Left colon (tissue), 2 donors: ENCODE data around the gene NSUN2. TPM values are rescaled to one million over a fixed set of nuclear protein-coding genes. Genes with fewer than 3 reads are reported as not detected.
A peak's percentile ranks its signal among the peaks of the same experiment; 100 is the strongest.
"Not testable (repeated sequence)": the region's sequence is repeated elsewhere in the genome, so short reads cannot be mapped to it uniquely, and the experiment has no call there.

Experiments used
- ATAC-seq: fragments of 200-7000 bp; cut with Tn5 transposase; one replicate; pipeline ENCODE4 v1.9.1; 2020; ENCODE audit warnings: mild to moderate bottlenecking, moderate library complexity
- DNase-seq, 2 donors: peaks; one replicate each; pipeline ENCODE4 v3.0.0-alpha.2; 2020
- intact Hi-C, 2 donors: fragments of 100-400 bp; cut with DNase I in 1 of 2; cut with micrococcal nuclease in 1 of 2; formaldehyde crosslinking; loops; one replicate each; pipeline versions ENCODE4 v1.11.2 to v1.14.0; 2022; cut with DNase I, micrococcal nuclease
- long read RNA-seq: library from polyadenylated mRNA; unstranded; transcript quantifications from one replicate; pipeline ENCODE4 v2.0.0, GENCODE V29; 2021
- total RNA-seq, 2 donors: library from RNA; stranded (reverse); fragmentation: NEBNext Ultra II Directional; extraction: Animal tissue kit (Norgen Biotek cat#: 25700); gene quantifications; one replicate each; pipeline ENCODE4 v1.2.1, GENCODE V29; 2021
- donor health status: DM: no; HTN: no; CAD: no.
- donor health status: DM: yes; HTN: yes; CAD: no.

NSUN2 gene
- 10 to 100 TPM; 49.2 to 56.7 TPM for total RNA-seq
- long read RNA-seq, transcript NSUN2-206 (18 exons, 2,619 nt): minor isoform, 14 of 141 reads
- long read RNA-seq, transcript NSUN2-201 (19 exons, 3,303 nt): major isoform, 105 of 141 reads
- long read RNA-seq, partial matches to known transcripts: 11 of 141 reads
- long read RNA-seq, other reads (novel, unspliced or antisense): 11 of 141 reads

DNA sequence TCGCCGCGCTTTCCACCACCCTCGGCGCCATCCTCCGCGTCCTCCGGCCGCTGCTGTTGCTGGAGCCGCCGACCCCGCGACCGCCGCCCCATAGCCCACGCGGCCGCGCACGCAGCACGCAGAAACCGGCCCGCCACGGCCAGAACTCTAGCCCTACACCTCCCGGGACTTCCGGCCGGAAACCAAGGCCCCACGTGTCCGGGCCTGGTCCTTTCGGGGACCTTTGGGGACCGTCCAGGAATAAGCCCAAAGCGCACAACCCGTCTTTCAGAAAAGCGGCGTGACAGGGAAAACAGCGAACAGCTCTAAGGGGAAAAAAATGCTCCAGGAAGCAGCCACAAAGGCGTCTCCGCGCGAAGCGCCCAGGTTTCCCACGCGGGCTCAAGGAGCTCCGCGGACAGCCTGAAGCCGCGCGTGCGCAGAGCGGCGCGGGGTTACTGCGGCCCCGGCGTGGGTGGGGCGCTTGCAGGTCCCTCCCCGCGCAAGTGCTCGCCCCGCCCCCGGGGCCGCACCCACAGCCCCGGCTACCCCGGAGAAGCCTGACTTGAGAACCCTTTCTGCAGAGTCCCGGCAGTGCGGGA is at the start of gene NSUN2, which contains the start of gene SRD5A1:
Gene NSUN2, minus strand, starts transcription at position 157 of the 581 bp plus-strand sequence. Its CDS starts 65 bp downstream, at position 92.
Gene SRD5A1, plus strand, starts transcription at position 553 of the 581 bp plus-strand sequence. CDS start 137 bp downstream, outside the sequence.
- intact Hi-C loops: loop anchor here in 1 of 2 donors (10.0 kb wide), 1 partner anchor 72 kb away; no protein-coding TSS in a partner anchor
- peak; percentile 95 for ATAC-seq
- peak; percentile 91 to 93 for DNase-seq

DNA sequence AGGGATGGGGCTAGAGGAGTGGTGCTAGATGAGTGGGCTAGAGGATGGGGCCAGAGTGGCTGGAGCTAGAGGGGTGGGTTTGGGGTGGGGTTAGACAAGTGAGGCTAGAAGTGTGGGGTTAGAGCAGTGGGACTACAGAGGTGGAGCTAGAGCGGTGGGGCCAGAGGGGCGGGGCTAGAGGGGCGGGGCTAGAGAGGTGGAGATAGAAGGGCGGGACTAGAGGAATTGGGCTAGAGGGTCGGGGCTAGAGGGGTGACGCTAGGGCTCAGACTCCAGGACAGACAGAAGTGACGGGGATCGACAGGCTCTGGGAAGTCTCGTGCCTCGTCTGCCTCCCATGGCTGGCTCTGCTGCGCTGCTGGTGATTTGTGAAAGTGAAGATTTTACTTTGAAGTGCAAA is 49.4 kb upstream of the NSUN2 start:
- ATAC-seq: no peak
- intact Hi-C loops: no loop called here
- no peak for DNase-seq

DNA sequence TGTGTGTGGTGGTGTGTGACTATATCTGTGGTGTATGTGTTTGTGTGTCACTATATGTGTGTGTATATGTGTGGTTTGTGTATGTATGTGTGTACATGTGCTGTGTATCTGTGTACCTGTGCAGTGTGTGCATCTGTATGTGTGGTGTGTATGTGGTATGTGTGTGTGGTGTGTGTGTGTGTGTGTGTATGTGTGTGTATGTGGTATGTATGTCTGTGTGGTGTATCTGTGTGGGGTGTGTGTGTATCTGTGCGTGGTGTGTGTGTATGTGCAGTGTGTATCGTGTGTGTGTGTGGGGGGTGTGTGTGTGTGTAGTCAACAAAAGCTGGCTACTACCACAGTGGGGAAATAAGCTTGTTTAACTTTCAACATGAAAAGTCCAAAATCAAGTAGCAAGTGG is 48.8 kb upstream of the NSUN2 start:
- intact Hi-C loops: no loop called here
- DNase-seq (no peak), ATAC-seq (no peak)

DNA sequence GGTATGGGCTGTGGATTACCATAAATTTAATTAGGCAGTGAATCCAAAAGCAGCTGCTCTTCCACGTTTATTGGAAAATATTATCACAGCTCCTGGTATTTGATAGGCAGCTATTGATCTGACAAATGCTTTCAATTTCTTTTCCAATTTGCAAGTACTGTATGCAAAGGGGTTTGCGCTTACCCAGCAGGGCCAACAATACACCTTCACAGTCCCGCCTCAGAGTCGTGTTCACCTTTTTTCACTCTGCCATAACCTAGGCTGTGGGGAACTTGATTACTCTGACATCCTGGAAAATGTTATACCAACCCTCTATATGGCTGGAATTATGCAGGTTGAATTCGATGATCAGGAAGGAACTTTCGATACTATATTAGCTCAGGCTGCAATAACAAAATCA is 48.1 kb upstream of the NSUN2 start:
- ATAC-seq (no peak), DNase-seq (no peak)
- intact Hi-C loops: no loop called here

DNA sequence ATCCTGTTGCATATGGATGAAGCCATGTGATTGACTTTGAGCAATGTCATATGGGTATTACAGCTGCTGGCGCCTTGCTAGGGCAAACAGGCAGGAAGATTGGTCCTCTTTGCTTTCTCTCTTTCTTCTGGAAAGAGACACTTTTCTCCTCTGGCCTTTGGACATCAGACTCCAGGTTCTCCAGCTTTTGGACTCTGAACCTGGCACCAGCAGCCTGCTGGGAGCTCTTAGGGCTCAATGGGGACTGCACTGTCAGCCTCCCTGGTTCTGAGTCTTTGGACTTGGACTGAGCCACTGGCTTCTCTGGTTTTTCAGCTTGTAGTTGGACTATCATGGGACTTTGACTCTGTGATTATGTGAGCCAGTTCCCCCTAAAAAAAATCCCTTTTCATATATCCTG is 45.5 kb upstream of the NSUN2 start:
- no peak for ATAC-seq
- DNase-seq: no peak
- intact Hi-C loops: no loop called here

DNA sequence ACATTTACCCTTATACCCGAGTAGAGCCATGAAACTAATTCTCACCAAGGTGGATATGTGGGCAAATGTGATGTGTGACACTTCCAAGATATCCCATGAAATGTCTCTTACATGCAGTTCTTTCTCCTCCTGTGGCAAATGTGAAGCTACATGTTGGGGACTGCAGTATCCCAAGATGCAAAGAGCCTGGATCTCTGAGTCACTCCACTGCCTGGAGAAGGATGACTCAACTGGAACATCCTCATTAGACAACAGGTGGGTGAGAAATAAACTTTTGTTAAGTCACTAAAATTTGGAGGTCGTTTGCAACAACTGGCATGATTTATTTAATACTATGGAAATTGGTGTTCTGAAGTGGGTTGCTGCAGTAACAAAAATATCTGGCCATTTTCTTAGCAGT is 43.9 kb upstream of the NSUN2 start:
- ATAC-seq: no peak
- no peak for DNase-seq
- intact Hi-C loops: no loop called here

DNA sequence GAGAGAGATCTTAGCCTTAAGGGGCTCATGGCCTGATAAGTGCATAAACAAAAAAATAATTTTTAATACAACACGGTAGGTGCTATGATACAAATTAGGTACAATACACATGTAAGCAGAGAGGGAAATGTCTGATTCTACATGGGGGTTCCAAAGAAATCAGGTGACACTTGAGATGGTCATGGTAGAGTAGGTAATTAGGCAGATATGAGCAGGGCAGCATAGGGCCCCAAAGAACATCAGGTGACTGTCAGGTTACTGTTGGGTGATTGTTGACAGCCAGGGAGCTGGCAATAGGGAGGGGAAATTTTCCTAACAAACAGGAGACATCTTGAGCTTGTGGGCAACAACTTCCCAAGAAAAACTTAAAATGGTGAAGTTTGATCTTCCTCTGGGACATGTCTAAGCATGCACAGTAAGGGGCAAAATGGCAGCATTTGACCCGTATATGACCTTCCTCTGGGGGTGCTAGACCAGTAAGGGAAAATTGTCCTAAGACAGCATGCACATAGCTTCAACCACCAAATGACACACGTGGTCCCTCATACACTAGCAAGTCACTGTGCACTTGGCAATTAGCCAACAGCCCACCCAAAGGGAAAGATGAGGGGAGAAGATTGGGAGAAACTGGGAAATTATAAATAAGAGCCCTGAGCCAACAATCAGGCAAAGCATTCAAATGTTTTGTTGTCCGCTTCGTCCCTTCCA is 43.1 kb upstream of the NSUN2 start:
- DNase-seq (no peak), ATAC-seq (no peak)
- intact Hi-C loops: no loop called here

DNA sequence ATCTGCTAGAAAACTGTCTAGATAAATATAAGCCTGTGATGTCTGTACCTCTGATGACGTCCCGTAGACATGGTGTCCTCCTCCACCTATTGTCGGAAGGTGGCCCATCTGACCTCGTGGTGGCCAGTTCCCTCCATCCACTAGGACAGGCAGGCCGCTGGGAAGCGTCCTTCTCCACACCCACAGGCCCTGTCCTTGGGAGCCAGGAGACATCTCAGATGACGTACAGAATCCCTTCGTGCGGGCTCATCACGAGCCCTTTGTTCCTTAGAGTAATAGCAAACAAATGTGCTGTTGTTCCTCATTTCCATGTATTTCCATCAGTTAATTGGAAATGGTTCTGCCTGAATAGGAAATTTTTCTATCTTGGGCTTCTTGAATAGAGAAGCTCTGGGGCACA is 42.0 kb upstream of the NSUN2 start:
- intact Hi-C loops: no loop called here
- no peak for ATAC-seq
- DNase-seq: no peak

DNA sequence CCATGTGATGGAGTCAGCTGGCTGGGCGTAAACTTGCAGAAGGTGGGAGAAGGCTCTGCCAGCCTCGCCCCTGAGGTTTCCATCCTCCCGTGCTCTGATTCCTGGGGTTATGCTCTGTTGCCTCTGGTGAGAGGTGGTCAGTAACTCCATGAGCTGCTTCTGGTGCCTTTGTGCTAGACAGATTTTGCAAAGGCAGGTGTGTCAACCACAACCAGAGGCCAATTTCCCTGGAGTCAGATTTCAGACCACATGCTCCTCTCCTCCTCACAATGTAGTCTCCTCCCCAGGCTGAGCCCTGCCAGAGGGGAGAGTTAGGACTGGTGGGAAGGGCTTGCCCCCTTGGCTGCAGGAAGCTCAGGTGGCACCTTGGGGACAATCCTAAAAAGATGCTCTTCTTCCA is 41.6 kb upstream of the NSUN2 start:
- no peak for DNase-seq
- no peak for ATAC-seq
- intact Hi-C loops: no loop called here

DNA sequence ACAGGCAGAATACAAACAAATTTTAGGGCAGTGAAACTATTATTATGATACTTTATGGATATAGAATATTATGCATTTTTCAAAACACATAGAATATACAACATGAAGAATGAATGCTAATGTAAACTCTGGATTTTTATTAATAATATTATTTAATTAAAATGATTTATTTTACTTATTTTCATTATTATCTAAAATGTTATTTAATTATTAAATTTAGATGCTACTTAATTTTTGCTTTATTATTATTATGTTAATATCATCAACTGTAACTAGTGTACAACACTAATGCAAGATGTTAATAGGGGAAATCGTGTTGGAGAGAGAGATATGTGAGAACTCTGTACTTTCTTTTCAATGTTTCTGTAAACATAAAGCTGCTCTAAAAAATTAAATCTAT is 41.1 kb upstream of the NSUN2 start:
- ATAC-seq: no peak

DNA sequence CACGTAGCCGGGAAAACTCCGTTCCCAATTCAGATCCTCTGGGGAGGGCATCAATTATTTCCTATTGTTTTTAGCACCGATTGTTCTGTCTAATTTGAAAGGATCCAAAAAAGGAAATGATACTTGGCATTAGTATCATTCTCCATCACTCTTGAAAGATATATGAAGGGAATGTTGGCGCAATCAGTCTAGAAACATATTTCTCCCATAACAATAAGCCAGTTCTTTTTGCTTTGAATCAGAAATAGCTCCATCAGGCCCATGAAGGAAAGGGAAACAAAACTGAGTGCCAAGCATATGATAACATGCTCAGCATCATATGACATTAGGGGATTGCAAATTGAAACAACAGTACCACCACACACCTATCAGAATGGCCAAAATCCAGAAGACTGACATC is 40.2 kb upstream of the NSUN2 start:
- DNase-seq (no peak), ATAC-seq (no peak)
- intact Hi-C loops: no loop called here

More for the DNA sequence above, 41.1 kb upstream of the NSUN2 start:
- no peak for DNase-seq
- intact Hi-C loops: no loop called here

DNA sequence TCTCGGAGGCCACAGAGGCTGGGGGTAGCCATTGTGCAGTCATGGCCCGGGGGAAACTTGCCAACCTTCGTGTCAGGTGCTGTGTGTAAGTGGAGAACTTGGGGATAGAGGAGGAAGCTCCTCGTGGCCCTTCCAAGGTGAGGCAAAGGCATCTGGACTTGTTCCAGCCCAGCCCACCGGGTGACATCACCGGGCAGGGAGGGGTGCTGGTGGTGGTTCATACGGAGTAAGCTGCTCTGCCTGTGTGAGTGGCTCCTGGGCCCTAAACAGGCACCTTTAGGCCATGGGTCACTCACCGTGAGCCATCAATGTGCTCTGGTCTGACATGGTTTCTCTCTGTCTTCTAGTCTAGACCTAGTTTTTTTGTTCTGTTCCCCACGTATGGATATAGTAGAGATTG is 35.9 kb upstream of the NSUN2 start:
- DNase-seq, intact Hi-C loops, ATAC-seq: not testable (repeated sequence)

DNA sequence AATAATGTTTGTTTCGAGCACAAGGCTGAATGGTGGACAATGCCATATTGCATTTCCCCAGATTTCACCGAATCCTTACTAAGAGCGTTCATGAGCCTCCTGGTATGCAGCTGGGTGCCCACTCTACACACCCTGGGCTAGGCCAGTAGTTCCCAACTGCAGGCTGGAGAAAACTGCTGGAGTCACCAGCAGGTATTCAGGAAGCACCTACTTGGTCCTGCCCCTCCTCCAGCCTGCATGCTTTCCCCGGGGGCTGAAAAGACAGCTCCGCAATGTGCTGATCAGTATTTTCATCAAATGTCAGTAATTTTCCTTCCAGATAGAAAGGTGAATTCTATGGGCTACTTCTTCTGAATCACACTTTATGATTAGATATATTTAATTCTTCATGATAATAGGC is 34.8 kb upstream of the NSUN2 start:
- intact Hi-C loops: no loop called here
- no peak for ATAC-seq
- DNase-seq: no peak

DNA sequence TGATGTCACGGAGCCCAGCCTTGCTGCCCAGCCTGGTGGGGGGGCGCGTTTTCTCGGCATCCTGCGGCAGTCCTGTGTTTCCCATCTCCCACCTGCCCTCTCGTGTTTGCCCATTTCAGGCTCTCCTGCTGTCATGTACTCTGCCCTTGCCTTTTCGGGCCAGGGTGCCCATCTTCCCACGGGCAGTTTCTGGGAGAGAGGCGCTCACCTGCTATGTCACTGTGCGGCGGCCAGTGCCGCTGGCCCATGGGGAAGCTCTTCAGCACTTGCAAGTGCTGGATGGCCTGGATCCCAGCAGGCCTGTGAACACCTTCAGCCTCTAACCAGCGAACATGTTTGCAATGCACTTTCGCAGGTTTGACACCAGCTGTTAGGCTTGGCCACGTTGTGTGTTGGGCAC is 33.9 kb upstream of the NSUN2 start:
- intact Hi-C loops: no loop called here
- no peak for ATAC-seq
- no peak for DNase-seq

DNA sequence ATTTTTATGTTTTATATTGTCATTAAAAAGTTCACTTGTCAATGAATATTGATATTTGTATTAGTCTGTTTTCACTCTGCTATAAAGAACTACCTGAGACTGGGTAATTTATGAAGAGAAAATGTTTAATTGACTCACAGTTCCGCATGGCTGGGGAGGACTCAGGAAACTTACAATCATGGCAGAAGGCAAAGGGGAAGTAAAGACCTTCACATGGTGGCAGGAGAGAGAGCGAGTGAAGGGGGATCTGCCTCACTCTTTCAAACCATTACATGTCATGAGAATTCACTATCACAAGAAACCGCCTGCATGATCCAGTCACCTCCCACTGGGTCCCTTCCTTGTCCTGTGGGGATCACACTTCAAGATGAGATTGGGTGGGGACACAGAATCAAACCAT is 27.8 kb upstream of the NSUN2 start:
- ATAC-seq (no peak), DNase-seq (no peak)
- intact Hi-C loops: no loop called here

DNA sequence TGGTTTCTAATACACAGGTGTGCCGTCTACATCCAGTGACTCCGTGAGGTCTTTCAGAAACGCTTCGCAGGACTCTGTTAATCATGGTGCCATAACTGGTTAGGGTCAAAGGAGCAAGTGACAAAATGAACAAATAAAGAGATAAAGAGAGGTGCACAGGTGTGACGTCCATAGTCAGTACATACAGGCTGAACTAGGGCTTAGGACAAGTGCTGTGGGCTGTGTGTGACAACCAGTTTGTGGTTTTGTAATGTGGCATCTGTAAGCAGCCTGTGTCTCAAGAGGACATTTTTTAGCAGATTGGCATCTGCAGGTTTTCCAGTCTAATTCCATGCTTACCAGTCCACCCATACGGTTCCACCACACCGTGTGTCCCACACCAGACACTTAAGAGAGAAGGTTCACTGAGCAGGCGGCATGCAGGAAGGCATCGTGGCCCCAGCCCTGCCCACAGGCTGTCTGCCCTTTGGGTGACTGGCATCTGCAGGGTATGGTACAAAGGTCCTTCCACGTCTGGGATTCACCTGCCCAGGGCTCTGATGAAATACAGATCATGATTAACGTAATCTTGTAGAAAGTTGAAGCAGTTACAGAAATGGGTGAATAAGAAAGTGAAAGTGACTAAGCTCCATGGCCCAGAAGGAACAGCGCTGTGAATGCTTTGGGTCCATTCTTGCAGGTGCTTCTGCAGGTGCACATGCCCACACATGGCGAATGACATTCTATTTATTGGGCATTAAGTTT is 27.3 kb upstream of the NSUN2 start:
- intact Hi-C loops: no loop called here
- DNase-seq: no peak

DNA sequence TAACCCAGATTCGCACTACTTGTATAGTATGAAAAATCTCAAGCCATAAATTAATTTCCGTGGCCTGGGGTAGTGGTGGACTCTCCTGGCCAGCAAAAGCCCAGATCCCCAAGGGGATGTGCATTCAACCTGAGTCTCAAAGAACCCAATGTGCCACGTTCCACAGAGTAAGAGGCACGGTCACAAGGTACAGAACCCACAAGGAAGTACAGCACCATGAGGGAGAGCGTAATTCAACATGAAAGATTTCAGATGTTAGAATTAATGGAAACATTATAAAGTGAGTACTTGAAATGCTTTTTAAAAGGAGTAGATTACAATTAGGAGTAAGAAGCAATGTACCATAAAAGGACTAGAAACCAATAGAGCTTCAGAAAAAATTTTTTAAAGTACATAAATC is 23.8 kb upstream of the NSUN2 start:
- intact Hi-C loops: no loop called here
- no peak for ATAC-seq

More for the DNA sequence above, 27.3 kb upstream of the NSUN2 start:
- peak; percentile 88 for ATAC-seq

DNA sequence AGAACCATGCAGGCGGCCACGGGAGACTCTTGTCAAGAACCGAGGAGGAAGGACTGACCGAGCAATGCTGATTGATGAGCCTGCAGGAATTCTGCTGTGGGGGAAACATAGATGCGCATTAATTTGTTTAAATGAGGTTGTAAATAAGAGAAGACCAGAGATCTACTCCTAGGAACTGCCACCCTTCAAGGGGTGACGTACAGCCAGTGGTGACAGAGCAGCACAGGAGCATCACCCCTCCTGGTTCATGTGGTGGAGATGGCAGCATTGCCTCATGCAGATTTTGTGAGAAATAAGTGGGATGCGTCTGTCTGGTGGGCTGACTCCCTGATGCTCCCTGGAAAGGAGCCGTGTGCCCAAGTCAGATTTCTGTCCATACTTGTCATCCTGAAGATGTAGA is 22.6 kb upstream of the NSUN2 start:
- intact Hi-C loops: no loop called here
- no peak for DNase-seq
- no peak for ATAC-seq

More for the DNA sequence above, 23.8 kb upstream of the NSUN2 start:
- no peak for DNase-seq

DNA sequence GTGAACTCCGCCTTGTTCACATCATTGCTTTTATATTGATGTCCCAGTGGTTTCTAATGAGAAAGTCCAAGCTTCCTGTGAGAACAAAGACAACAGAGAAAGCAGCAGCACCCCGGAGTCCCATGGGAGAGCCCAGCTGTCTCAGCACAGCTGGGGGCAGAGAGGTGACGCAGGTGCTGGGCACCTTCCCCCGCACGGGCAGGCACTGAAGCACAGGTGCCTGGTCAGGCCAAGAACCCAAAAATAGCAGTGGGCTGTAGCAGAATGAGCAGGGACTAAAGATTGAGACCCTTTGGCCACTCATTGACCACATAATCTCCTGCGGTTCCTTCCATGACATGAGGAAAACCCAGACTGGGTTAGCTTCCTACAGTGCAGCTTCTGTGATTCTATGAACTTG is 19.2 kb upstream of the NSUN2 start:
- no peak for ATAC-seq
- intact Hi-C loops: no loop called here
- no peak for DNase-seq

DNA sequence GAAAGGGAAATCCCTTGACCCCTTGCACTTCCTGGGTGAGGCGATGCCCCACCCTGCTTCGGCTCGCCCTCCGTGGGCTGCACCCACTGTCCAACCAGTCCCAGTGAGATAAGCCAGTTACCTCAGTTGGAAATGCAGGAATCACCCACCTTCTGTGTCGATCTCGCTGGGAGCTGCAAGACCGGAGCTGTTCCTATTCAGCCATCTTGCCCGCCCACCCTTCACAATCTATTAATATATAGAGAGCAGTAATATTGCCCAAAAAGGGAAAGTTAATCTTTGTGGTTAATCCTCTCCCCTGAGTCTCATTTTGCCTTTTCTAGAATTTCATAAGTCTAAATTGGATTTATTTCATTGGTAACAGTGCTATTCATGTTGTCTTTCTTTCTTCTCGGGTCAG is 16.8 kb upstream of the NSUN2 start:
- ATAC-seq (no peak), DNase-seq (no peak)
- intact Hi-C loops: no loop called here
